ENCODE results near the gene TSPAN17.

The TSPAN17 gene

GRCh38 chr5:176621661-176622079 lies 25.6 kb upstream of the TSPAN17 start:
- Histone ChIP-seq H3K27ac (ENCODE audit: low read depth, low read length) (no peak overlapping the region), H3K36me3 (ENCODE audit: insufficient read depth, low read length) (no peaks in the 10 kb centered on the region), H3K79me2 (ENCODE audit: control insufficient read depth, insufficient read depth, low read length, unreplicated experiment) (no peaks in the 10 kb centered on the region), H3K4me1 (ENCODE audit: control insufficient read depth, insufficient read depth, low read length, unreplicated experiment) (peaks cover 6% of the 10 kb centered on the region), H2AFZ (ENCODE audit: low read length, unreplicated experiment) (no peak overlapping the region), H3K27me3 (ENCODE audit: insufficient read depth, low read length) (peaks cover 35% of the 10 kb centered on the region), H3K4me3 (ENCODE audit: low read depth, low read length) (no peak overlapping the region)

- Histone ChIP-seq H2AFZ (ENCODE audit: low read length, unreplicated experiment) (no peak overlapping the region), H3K4me1 (ENCODE audit: control insufficient read depth, insufficient read depth, low read length, unreplicated experiment) (peaks cover 6% of the 10 kb centered on the region), H3K36me3 (ENCODE audit: insufficient read depth, low read length) (no peaks in the 10 kb centered on the region), H3K4me3 (ENCODE audit: low read depth, low read length) (no peak overlapping the region), H3K27ac (ENCODE audit: low read depth, low read length) (no peak overlapping the region), H3K79me2 (ENCODE audit: control insufficient read depth, insufficient read depth, low read length, unreplicated experiment) (no peaks in the 10 kb centered on the region), H3K27me3 (ENCODE audit: insufficient read depth, low read length) (peaks cover 38% of the 10 kb centered on the region)
These were observed 23.1 kb upstream of the TSPAN17 start for GRCh38 chr5:176624142-176624541.

DNA sequence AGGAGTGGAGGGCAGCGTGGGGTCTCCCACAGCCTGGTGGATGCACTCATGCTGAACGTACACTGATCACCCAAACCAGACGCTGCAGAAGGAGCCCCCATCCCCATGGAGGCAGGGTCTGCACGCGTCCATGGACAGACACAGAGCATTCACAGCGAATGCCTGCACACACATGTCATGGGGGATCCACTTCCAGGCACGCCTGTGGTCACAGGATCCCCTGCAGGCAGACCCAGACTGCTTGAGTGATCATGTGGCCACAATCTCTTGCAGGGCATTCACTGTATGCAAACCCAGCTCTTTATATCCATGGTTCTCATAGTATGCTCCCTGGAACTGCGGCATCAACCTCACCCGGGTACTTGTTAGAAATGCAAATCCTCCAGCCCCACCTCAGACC lies 22.3 kb upstream of the TSPAN17 start:
- Histone ChIP-seq H3K4me1 (ENCODE audit: control insufficient read depth, insufficient read depth, low read length, unreplicated experiment) (peaks cover 2% of the 10 kb centered on the region), H3K27ac (ENCODE audit: low read depth, low read length) (no peak overlapping the region), H3K79me2 (ENCODE audit: control insufficient read depth, insufficient read depth, low read length, unreplicated experiment) (no peaks in the 10 kb centered on the region), H3K36me3 (ENCODE audit: insufficient read depth, low read length) (no peaks in the 10 kb centered on the region), H3K4me3 (ENCODE audit: low read depth, low read length) (no peak overlapping the region), H3K27me3 (ENCODE audit: insufficient read depth, low read length) (peaks cover 40% of the 10 kb centered on the region), H2AFZ (ENCODE audit: low read length, unreplicated experiment) (no peak overlapping the region)

DNA sequence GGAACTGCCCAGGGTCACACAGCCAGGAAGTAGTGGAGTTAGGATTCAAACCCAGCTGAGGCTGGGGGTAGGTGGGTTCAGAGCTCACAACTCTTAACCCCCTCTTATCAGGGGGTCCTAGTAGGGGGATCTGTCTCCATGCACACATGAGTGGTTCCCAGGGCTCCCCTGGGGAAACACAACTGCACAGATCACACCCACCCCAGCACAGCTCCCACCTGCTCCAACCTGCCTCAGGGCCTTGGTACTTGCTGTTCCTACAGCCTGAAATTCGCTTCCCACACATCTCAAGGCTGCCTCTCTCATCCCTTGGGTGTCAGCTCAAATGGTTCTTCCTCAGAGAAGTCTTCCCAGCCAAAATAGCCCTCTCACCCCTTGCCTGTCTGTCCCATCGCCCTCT lies 21.8 kb upstream of the TSPAN17 start:
- no peaks in the 10 kb centered on the region for H3K36me3 ChIP-seq (ENCODE audit: insufficient read depth, low read length)
- peaks cover 41% of the 10 kb centered on the region for H3K27me3 ChIP-seq (ENCODE audit: insufficient read depth, low read length)
- peaks cover 4% of the 10 kb centered on the region for H3K4me1 ChIP-seq (ENCODE audit: control insufficient read depth, insufficient read depth, low read length, unreplicated experiment)
- no peak overlapping the region for H3K27ac ChIP-seq (ENCODE audit: low read depth, low read length)
- H3K4me3 ChIP-seq (ENCODE audit: low read depth, low read length) = no peak overlapping the region
- H3K79me2 ChIP-seq (ENCODE audit: control insufficient read depth, insufficient read depth, low read length, unreplicated experiment) = no peaks in the 10 kb centered on the region
- no peak overlapping the region for H2AFZ ChIP-seq (ENCODE audit: low read length, unreplicated experiment)

DNA sequence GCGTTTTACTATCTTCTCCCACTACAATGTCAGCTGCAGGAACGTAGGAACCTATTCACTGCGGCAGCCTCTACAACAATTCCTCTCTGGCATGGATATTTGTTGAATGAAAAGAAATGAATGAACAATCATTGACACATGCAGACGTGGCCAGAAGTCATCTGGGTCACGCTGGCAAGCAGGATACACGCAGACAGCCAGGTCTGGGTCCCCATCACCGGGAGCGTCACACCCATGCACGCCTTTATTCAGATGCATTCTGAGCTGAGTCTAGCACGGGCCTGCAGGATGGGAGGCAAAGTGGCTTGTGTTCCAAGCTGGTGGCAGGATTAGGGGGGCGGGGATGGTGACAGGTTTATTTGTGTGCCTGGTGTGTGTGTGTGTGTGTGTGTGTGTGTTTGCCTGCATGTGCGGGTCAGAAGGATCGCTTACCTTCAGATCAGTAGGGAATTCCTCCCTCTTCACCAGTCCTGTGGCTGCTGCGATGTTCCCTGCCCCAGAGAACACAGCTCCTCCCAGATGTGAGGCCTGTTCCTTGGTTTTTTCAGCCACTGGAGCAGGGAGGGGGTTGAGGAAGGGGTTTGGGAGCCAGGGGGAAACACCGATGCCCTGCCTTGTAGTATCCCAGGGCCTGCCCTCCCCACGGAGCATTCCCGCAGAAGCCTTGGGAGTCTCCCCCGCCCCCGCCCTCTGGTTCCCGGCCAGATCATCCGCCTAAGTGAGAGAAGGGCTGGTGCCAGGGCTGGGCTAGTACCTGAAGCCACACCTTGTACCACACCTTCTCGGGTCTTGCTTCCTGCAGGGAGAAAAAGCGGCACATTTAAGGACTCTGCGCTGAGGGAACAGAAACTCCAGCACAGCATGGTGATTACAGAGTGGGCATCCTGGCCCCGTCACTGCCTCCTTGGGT lies 21.1 kb upstream of the TSPAN17 start:
- no peak overlapping the region for H3K4me3 ChIP-seq (ENCODE audit: low read depth, low read length)
- H2AFZ ChIP-seq (ENCODE audit: low read length, unreplicated experiment) = no peak overlapping the region
- no peaks in the 10 kb centered on the region for H3K79me2 ChIP-seq (ENCODE audit: control insufficient read depth, insufficient read depth, low read length, unreplicated experiment)
- peaks cover 4% of the 10 kb centered on the region for H3K4me1 ChIP-seq (ENCODE audit: control insufficient read depth, insufficient read depth, low read length, unreplicated experiment)
- H3K27me3 ChIP-seq (ENCODE audit: insufficient read depth, low read length) = peaks cover 41% of the 10 kb centered on the region
- H3K36me3 ChIP-seq (ENCODE audit: insufficient read depth, low read length) = no peaks in the 10 kb centered on the region
- H3K27ac ChIP-seq (ENCODE audit: low read depth, low read length) = no peak overlapping the region

DNA sequence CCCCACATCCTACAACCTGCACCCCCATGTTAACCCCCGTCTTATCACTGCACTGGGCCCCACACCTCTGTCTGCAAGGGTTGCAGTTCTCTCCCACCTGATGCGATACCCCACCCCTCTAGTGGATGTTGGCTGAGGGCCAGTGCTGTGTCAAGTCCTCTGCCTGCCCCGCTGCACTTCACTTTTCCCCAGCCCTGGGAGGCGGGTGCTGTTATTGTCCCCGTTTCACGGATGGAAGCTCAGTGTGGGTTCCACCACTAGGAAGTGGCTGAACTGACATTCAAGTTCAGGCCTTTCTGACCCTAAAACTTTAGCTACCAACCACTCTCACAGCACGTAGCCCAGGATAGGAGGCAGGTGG lies 20.4 kb upstream of the TSPAN17 start:
- H3K4me3 ChIP-seq (ENCODE audit: low read depth, low read length) = no peak overlapping the region
- H3K27me3 ChIP-seq (ENCODE audit: insufficient read depth, low read length) = peaks cover 46% of the 10 kb centered on the region
- no peaks in the 10 kb centered on the region for H3K79me2 ChIP-seq (ENCODE audit: control insufficient read depth, insufficient read depth, low read length, unreplicated experiment)
- peaks cover 4% of the 10 kb centered on the region for H3K4me1 ChIP-seq (ENCODE audit: control insufficient read depth, insufficient read depth, low read length, unreplicated experiment)
- no peaks in the 10 kb centered on the region for H3K36me3 ChIP-seq (ENCODE audit: insufficient read depth, low read length)
- no peak overlapping the region for H2AFZ ChIP-seq (ENCODE audit: low read length, unreplicated experiment)
- H3K27ac ChIP-seq (ENCODE audit: low read depth, low read length) = no peak overlapping the region

DNA sequence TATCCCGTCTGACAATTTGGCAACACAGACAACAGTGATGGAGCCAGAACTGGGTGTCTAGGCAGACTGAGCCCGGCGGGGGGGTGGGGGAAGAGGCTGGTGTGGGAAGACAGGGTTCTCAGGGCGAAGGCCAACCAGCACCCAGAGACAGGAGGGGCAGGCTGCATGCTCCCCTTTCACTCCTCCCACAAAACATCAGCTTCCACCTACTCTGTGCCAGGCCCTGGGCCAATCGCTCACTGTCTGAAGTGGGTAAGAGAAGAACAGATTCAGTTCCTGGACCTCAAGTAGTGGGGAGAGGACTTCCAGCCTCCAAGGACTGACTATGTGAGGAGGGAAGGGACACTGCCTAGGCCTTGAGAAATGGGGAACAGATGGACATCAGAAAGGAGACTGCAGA lies 19.7 kb upstream of the TSPAN17 start:
- Histone ChIP-seq H2AFZ (ENCODE audit: low read length, unreplicated experiment) (no peak overlapping the region), H3K36me3 (ENCODE audit: insufficient read depth, low read length) (no peaks in the 10 kb centered on the region), H3K79me2 (ENCODE audit: control insufficient read depth, insufficient read depth, low read length, unreplicated experiment) (no peaks in the 10 kb centered on the region), H3K4me3 (ENCODE audit: low read depth, low read length) (no peak overlapping the region), H3K27ac (ENCODE audit: low read depth, low read length) (no peak overlapping the region), H3K4me1 (ENCODE audit: control insufficient read depth, insufficient read depth, low read length, unreplicated experiment) (peaks cover 4% of the 10 kb centered on the region), H3K27me3 (ENCODE audit: insufficient read depth, low read length) (peaks cover 53% of the 10 kb centered on the region)

DNA sequence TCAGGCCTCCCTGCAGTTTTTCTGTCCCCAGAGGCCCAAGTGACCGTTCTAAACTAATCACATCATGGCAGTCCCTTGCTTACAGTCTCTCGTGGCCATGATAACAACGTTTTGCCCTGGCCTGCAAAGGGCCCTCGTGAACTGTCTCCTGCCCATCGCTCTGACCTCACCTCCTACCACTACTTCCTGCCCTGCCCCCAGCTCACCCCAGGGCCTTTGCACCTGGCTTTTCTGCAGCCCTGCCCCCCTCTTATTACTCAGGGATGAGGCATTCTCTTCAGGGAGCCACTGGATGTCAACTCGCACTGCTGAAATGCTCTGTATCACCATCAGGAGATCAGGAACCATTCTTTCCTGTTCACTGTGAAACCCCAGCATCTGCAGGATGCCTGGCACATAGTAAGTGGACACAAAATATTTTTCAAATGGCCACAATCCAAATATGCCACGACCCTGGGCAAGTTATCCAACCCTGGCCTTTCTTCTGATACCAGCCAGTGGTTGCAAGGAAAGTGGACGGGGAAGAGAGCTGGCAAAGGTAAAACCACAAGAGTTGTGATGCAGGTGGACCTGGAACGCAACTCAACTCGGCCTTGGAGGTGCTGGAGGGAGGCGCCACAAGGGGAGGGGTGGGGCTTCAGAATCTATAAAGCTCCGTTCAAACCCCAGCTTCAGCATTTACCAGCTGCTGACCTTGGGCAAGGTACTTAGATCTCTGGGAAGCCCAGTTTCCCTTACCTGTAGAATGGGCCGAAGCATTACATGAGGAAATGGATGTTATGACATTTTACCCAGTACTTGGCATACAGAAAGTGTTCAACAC lies 18.7 kb upstream of the TSPAN17 start:
- no peak overlapping the region for H3K4me3 ChIP-seq (ENCODE audit: low read depth, low read length)
- H3K27me3 ChIP-seq (ENCODE audit: insufficient read depth, low read length) = peaks cover 63% of the 10 kb centered on the region
- no peak overlapping the region for H2AFZ ChIP-seq (ENCODE audit: low read length, unreplicated experiment)
- peaks cover 4% of the 10 kb centered on the region for H3K4me1 ChIP-seq (ENCODE audit: control insufficient read depth, insufficient read depth, low read length, unreplicated experiment)
- no peaks in the 10 kb centered on the region for H3K36me3 ChIP-seq (ENCODE audit: insufficient read depth, low read length)
- no peaks in the 10 kb centered on the region for H3K79me2 ChIP-seq (ENCODE audit: control insufficient read depth, insufficient read depth, low read length, unreplicated experiment)
- no peak overlapping the region for H3K27ac ChIP-seq (ENCODE audit: low read depth, low read length)

DNA sequence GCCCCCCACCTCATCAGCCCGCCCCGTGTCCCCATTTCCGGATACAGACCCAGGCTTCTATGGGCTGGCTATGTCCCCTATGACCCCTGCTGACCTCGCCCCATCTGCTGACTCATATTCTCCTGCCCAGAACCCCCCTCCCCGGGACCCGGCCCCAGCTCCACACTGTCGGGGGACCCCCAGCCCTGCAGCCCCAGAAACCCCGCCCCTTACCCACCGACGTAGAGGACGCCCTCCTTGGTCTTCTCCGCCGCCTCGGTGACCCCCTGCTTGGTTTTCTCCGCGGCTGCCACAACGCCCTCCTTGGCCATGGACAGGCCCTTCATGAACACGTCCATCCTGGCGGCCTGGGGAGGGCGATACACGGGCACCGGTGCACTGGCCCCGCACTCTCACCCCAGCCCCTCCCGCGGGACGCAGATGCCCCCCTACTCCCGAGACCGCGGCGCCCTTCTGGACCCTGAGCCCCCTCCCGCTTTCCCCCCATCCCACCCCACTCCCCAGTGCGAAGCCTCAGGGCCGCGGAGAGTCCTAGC lies 17.9 kb upstream of the TSPAN17 start:
- Histone ChIP-seq H3K27me3 (ENCODE audit: insufficient read depth, low read length) (peaks cover 66% of the 10 kb centered on the region), H3K4me3 (ENCODE audit: low read depth, low read length) (peak overlapping the region; percentile 71; the same call in 1 of the 2 replicates), H3K4me1 (ENCODE audit: control insufficient read depth, insufficient read depth, low read length, unreplicated experiment) (peaks cover 4% of the 10 kb centered on the region), H2AFZ (ENCODE audit: low read length, unreplicated experiment) (no peak overlapping the region), H3K79me2 (ENCODE audit: control insufficient read depth, insufficient read depth, low read length, unreplicated experiment) (no peaks in the 10 kb centered on the region), H3K36me3 (ENCODE audit: insufficient read depth, low read length) (no peaks in the 10 kb centered on the region), H3K27ac (ENCODE audit: low read depth, low read length) (no peak overlapping the region)

DNA sequence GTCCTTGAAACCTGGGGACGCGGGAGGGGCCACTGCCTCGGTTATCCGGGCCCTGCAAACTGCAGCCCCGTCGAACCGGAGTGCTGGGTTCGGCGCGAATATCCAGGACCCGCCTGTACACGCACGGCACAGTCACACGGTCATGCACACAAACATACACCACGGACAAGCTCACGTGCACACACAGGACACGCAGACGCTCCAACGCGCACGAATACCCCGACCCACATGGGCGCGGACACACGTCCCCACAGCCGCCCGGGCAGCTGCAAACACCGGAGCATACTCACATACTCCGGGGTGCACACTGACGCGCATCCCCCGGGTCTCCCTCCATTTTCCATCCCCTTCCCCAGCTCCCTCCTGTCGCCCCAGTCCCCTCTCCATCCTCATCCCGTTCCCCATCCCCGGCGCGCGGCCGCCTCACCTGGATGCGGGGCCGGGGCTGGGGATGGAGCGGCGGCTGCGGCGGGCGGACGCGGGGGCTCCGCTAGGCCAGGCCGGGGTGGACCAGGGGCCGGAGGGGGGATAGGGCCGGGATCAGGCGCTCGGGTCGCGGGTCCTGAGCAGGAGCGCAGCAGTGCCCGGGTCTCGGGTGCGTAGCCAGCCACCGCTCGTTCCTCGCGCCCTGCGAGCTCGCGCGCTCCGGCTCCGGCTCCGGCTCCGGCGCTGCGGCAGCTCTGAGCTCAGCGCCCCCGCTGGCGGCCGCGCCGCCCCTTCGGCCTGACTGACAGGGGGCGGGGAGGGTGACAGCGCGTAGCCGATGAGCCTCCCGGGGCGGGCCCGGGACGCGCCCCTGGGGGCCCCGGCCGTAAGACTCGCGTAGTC lies 17.2 kb upstream of the TSPAN17 start, which contains the start of the genes EIF4E1B and SNCB:
TSS of gene EIF4E1B (plus strand) at position 823 of the 828 bp plus-strand sequence. CDS start 12,113 bp downstream, outside the sequence.
TSS of gene SNCB (minus strand) at position 682 of the 828 bp plus-strand sequence. CDS start 880 bp downstream, outside the sequence.
- Histone ChIP-seq H3K4me3 (ENCODE audit: low read depth, low read length) (peak within 1 kb of the TSS; percentile 71), H2AFZ (ENCODE audit: low read length, unreplicated experiment) (peak within 1 kb of the TSS; percentile 61), H3K36me3 (ENCODE audit: insufficient read depth, low read length) (no peaks in the 10 kb centered on the region), H3K27ac (ENCODE audit: low read depth, low read length) (no peak within 1 kb of the TSS), H3K79me2 (ENCODE audit: control insufficient read depth, insufficient read depth, low read length, unreplicated experiment) (no peaks in the 10 kb centered on the region), H3K4me1 (ENCODE audit: control insufficient read depth, insufficient read depth, low read length, unreplicated experiment) (peaks cover 4% of the 10 kb centered on the region), H3K27me3 (ENCODE audit: insufficient read depth, low read length) (peaks cover 66% of the 10 kb centered on the region)
